NB4 (cell line): Measurements from ENCODE around the gene PROSER2.

ENCODE experiments used
- CTCF ChIP-seq: IDR thresholded peaks from one replicate; pipeline ENCODE4 v1.5.1; 2012; ENCODE audit warnings: low read depth, low read length
- POLR2A ChIP-seq: IDR thresholded peaks from 2 replicates; pipeline ENCODE4 v1.6.1; 2011; ENCODE audit warnings: mild to moderate bottlenecking; ENCODE audit not compliant: insufficient read length; ENCODE audit errors: extremely low read depth

GRCh38 chr10:11787846-11788245 lies 35.3 kb upstream of the PROSER2 start:
- no peak for TF ChIP-seq CTCF
- no peak for TF ChIP-seq POLR2A
